B cell (primary cell): Measurements from ENCODE around the gene VENTX. TPM values are rescaled to one million over a fixed set of nuclear protein-coding genes. Genes with fewer than 3 reads are reported as not detected.

ENCODE experiments used
- ATAC-seq: fragments of 200-7000 bp; cut with Tn5 transposase; one replicate; pipeline ENCODE4 v1.10.0; 2021; ENCODE audit warnings: low read depth, mild to moderate bottlenecking, moderate number of reproducible peaks, moderate library complexity
- CTCF ChIA-PET: fragments of 350-600 bp; sonication (Branson Sonifier 250); formaldehyde crosslinking; loops from one replicate; lab custom pipeline; 2021; ENCODE audit warnings: antibody characterized with exemption, inconsistent platforms; lab: Charles Lee
- POLR2A ChIA-PET: fragments of 350-600 bp; sonication (Branson Sonifier 250); formaldehyde crosslinking; loops from one replicate; lab custom pipeline; 2021; ENCODE audit warnings: antibody characterized with exemption; lab: Charles Lee
- DNase-seq: peaks from one replicate; pipeline ENCODE4 v3.0.0; 2013
- H2AFZ ChIP-seq: 2 replicates; pipeline ENCODE4 v1.6.1; 2012; ENCODE audit warnings: mild to moderate bottlenecking, low read depth, low read length; ENCODE audit not compliant: insufficient read depth, poor library complexity, severe bottlenecking
- H3K27ac ChIP-seq, 2 donors: 1 replicate in 1 of 2; 2 replicates in 1 of 2; pipeline ENCODE4 v1.5.1; 2012 to 2013; ENCODE audit warnings: low read length in 2 of 2, mild to moderate bottlenecking in 2 of 2, moderate library complexity in 1 of 2
- H3K27me3 ChIP-seq, 4 experiments: fragments of 200-600 bp in 1 of 4; sonication (generic) in 1 of 4; replicated peaks in 1 of 4; 1 replicate in 2 of 4; 2 replicates in 2 of 4; pipeline versions ENCODE4 v1.6.1 to v1.7.0; 2013 to 2016; ENCODE audit warnings: low read length in 3 of 4, mild to moderate bottlenecking in 2 of 4, mixed read lengths in 1 of 4, moderate library complexity in 1 of 4; ENCODE audit not compliant: insufficient read depth in 4 of 4, control insufficient read depth in 3 of 4; ENCODE audit errors: control extremely low read depth in 1 of 4
- H3K36me3 ChIP-seq, 2 experiments: replicated peaks in 1 of 2; 1 replicate in 1 of 2; 2 replicates in 1 of 2; pipeline versions ENCODE4 v1.6.1 to v1.7.1; 2013; ENCODE audit warnings: low read length in 1 of 2; ENCODE audit not compliant: insufficient read depth in 2 of 2, control insufficient read depth in 1 of 2; ENCODE audit errors: control extremely low read depth in 1 of 2, extremely low read depth in 1 of 2
- H3K4me1 ChIP-seq, 2 donors: fragments of 200-600 bp in 1 of 2; sonication (generic) in 1 of 2; 1 replicate in 1 of 2; 2 replicates in 1 of 2; pipeline versions ENCODE4 v1.5.1 to v1.6.1; 2013 to 2017; ENCODE audit warnings: low read length in 2 of 2; ENCODE audit not compliant: control insufficient read depth in 2 of 2, insufficient read depth in 2 of 2
- H3K4me2 ChIP-seq: replicated peaks from 2 replicates; pipeline ENCODE3; 2012; ENCODE audit warnings: mild to moderate bottlenecking, low read depth, low read length; ENCODE audit not compliant: poor library complexity, severe bottlenecking
- H3K4me3 ChIP-seq, 5 experiments: fragments of 200-600 bp in 1 of 5; sonication (generic) in 1 of 5; 1 replicate in 3 of 5; 2 replicates in 2 of 5; pipeline versions ENCODE4 v1.5.1 to v1.7.0; 2011 to 2016; ENCODE audit warnings: low read length in 4 of 5, mild to moderate bottlenecking in 4 of 5, low read depth in 2 of 5, control low read depth in 1 of 5, moderate library complexity in 1 of 5; ENCODE audit not compliant: insufficient read depth in 1 of 5; ENCODE audit errors: control extremely low read depth in 1 of 5, extremely low read depth in 1 of 5
- H3K79me2 ChIP-seq: fragments of 200-600 bp; sonication (generic); one replicate; pipeline ENCODE4 v1.6.0; 2016; ENCODE audit warnings: low read length; ENCODE audit not compliant: control insufficient read depth, insufficient read depth
- H3K9ac ChIP-seq: fragments of 200-600 bp; sonication (generic); 2 replicates; pipeline ENCODE4 v1.6.1; 2017; ENCODE audit warnings: mild to moderate bottlenecking, low read length, moderate library complexity
- H3K9me3 ChIP-seq, 3 donors: one replicate each; pipeline versions ENCODE4 v1.6.1 to v1.7.1; 2013; ENCODE audit warnings: low read length in 2 of 3; ENCODE audit not compliant: control insufficient read depth in 2 of 3, insufficient read depth in 1 of 3; ENCODE audit errors: control extremely low read depth in 1 of 3
- H4K20me1 ChIP-seq: 2 replicates; pipeline ENCODE4 v1.6.0; 2012; ENCODE audit warnings: mild to moderate bottlenecking, low read length; ENCODE audit not compliant: insufficient read depth, control insufficient read depth, poor library complexity, severe bottlenecking
- H3K27ac Mint-ChIP-seq: one replicate; pipeline ENCODE4 v1.8.0; 2021; ENCODE audit warnings: mixed read lengths
- H3K27me3 Mint-ChIP-seq: one replicate; pipeline ENCODE4 v1.8.0; 2021; ENCODE audit warnings: mixed read lengths
- H3K4me1 Mint-ChIP-seq: one replicate; pipeline ENCODE4 v1.8.0; 2021; ENCODE audit warnings: mixed read lengths
- H3K4me3 Mint-ChIP-seq: one replicate; pipeline ENCODE4 v1.8.0; 2021; ENCODE audit warnings: mixed read lengths
- H3K9me3 Mint-ChIP-seq: one replicate; pipeline ENCODE4 v1.8.0; 2022; ENCODE audit warnings: mixed read lengths; ENCODE audit not compliant: insufficient read depth
- EZH2 ChIP-seq: IDR thresholded peaks from 2 replicates; pipeline ENCODE4 v1.6.1; 2012; ENCODE audit warnings: borderline replicate concordance, low read depth, mild to moderate bottlenecking, moderate library complexity, low read length; ENCODE audit not compliant: insufficient read depth, poor library complexity, severe bottlenecking
- WGBS: methylation state at CpG from one replicate; pipeline ENCODE4 v1.1.5; 2013; ENCODE audit warnings: missing lambda C conversion rate; ENCODE audit not compliant: insufficient coverage; 5-methylcytosine and 5-hydroxymethylcytosine counted together
- intact Hi-C: fragments of 100-400 bp; cut with micrococcal nuclease; formaldehyde crosslinking; loops from one replicate; pipeline ENCODE4 v1.10.0; 2022
- polyA plus RNA-seq: library from polyadenylated mRNA; depleted of rRNA; stranded (reverse); fragments of >200 nt; gene quantifications from 2 replicates; pipeline ENCODE4 v1.2.3, GENCODE V29; 2012
- total RNA-seq, 2 donors: library from RNA; stranded (reverse); fragments of 120-200 nt in 1 of 2; gene quantifications; 1 replicate in 1 of 2; 2 replicates in 1 of 2; pipeline versions ENCODE4 v1.2.3 to v1.2.4, GENCODE V29; 2013 to 2022
- TF ChIP-seq, protein P1 (sequence below): fragments of 200-600 bp; IDR thresholded peaks from one replicate; pipeline ENCODE4 v1.8.0; 2022; ENCODE audit warnings: antibody characterized with exemption, mild to moderate bottlenecking

The VENTX gene
- total and polyA plus RNA-seq, 2 donors (not counting 1 experiment from before 2014, with no cell fraction given), result 0.82 TPM; not detected in 1

DNA sequence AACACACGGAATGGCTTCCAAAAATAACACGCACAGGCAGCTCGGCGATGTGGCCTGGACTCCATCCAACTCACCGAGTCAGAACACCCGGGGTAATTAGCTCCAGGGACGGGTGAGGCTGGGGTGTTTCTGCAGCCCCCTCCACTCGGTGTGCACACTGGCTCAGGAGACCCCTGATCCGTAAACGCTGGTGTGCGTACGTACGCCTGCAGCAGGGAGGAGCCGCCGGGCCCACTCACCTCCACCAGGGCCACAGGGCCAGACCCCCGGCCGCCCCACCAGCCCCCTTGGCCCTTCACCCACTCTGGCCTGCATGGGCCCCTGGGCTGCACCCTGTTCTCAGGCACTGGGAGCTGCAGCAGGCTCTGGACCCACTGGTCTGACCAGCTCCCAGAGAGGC, 30.0 kb upstream of the VENTX start:
- Mint-ChIP-seq H3K4me1 (no peaks in the 10 kb centered on the region), H3K27me3 (peaks cover 4% of the 10 kb centered on the region), H3K27ac (no peak overlapping the region), H3K9me3 (no peaks in the 10 kb centered on the region), H3K4me3 (no peak overlapping the region)
- ChIA-PET CTCF (no interaction called here), POLR2A (no interaction called here)
- Histone ChIP-seq H3K27me3 (no peaks in the 10 kb centered on the region), H3K36me3 (no peaks in the 10 kb centered on the region), H3K4me1 (no peaks in the 10 kb centered on the region), H2AFZ (no peak overlapping the region), H3K4me3 (no peak overlapping the region), H3K79me2 (no peaks in the 10 kb centered on the region), H3K9ac (no peak overlapping the region), H3K9me3 (peaks cover 0 to 3% (median 0%) of the 10 kb centered on the region in 3 donors), H3K4me2 (no peak overlapping the region), H4K20me1 (no peaks in the 10 kb centered on the region), H3K27ac (no peak overlapping the region)
- no peak for DNase-seq
- no peak for ATAC-seq
- no peak for TF ChIP-seq EZH2
- TF ChIP-seq, protein P1, sequence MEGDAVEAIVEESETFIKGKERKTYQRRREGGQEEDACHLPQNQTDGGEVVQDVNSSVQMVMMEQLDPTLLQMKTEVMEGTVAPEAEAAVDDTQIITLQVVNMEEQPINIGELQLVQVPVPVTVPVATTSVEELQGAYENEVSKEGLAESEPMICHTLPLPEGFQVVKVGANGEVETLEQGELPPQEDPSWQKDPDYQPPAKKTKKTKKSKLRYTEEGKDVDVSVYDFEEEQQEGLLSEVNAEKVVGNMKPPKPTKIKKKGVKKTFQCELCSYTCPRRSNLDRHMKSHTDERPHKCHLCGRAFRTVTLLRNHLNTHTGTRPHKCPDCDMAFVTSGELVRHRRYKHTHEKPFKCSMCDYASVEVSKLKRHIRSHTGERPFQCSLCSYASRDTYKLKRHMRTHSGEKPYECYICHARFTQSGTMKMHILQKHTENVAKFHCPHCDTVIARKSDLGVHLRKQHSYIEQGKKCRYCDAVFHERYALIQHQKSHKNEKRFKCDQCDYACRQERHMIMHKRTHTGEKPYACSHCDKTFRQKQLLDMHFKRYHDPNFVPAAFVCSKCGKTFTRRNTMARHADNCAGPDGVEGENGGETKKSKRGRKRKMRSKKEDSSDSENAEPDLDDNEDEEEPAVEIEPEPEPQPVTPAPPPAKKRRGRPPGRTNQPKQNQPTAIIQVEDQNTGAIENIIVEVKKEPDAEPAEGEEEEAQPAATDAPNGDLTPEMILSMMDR, result no peak
- WGBS, result 91% methylated on average over 17 of the region's 17 CpGs
- intact Hi-C loops, result no loop called here

DNA sequence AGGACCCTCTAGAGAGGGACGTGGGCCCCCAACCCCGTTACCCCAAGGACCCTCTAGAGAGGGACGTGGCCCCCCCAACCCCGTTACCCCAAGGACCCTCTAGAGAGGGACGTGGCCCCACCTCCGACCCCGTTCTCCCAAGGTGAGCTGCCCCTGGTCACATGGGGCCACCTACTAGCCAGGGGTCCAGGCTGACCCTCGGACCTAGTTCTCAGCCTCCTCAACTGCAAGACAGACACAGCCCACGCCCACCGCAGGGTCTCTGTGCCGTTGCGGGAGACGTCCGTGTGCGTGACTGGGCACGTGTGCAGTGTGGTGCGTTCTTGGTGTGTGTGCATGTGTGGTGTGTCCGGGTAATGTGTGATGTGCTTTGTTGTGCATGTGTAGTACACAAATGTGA, 29.2 kb upstream of the VENTX start:
- DNase-seq, result no peak
- no peaks in the 10 kb centered on the region for H3K4me1 Mint-ChIP-seq
- intact Hi-C loops, result no loop called here
- Histone ChIP-seq H4K20me1 (no peaks in the 10 kb centered on the region), H2AFZ (no peak overlapping the region), H3K4me2 (no peak overlapping the region), H3K36me3 (no peaks in the 10 kb centered on the region), H3K27me3 (no peaks in the 10 kb centered on the region), H3K79me2 (no peaks in the 10 kb centered on the region), H3K9ac (no peak overlapping the region), H3K9me3 (peaks cover 0 to 3% (median 0%) of the 10 kb centered on the region in 3 donors), H3K27ac (no peak overlapping the region), H3K4me1 (no peaks in the 10 kb centered on the region), H3K4me3 (no peak overlapping the region)
- ChIA-PET POLR2A (no interaction called here), CTCF (no interaction called here)
- WGBS, result 93% methylated on average over 17 of the region's 18 CpGs
- no peaks in the 10 kb centered on the region for H3K9me3 Mint-ChIP-seq
- no peak overlapping the region for H3K27ac Mint-ChIP-seq
- no peak for TF ChIP-seq EZH2
- TF ChIP-seq, protein P1, result no peak
- no peak for ATAC-seq
- H3K4me3 Mint-ChIP-seq, result no peak overlapping the region
- peaks cover 4% of the 10 kb centered on the region for H3K27me3 Mint-ChIP-seq
